Embryonic facial prominence (tissue), 1 donor: Measurements from ENCODE around the gene GARIN1A.
"Not testable (repeated sequence)": the region's sequence is repeated elsewhere in the genome, so short reads cannot be mapped to it uniquely, and the experiment has no call there.

Experiments used
- DNase-seq: peaks from one replicate; pipeline ENCODE4 v3.0.0-alpha.2; 2016; ENCODE audit errors: extremely low spot score

The GARIN1A gene

DNA sequence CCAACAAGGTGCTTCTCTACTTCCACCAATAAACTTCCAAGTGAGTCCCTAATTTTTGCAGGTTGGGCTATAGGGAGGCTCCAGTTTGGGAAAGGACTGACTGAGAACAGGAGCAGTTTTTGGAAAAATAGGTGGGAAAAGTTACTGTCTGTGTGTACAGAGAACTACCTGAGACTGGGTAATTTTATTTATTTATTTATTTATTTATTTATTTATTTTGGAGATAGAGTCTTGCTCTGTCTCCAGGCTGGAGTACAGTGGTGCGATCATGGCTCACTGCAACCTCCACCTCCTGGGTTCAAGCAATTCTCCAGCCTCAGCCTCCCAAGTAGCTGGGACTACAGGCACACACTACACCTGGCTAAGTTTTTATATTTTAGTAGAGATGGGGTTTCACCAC, 11.2 kb downstream of the GARIN1A start:
- not testable (repeated sequence) for DNase-seq

DNA sequence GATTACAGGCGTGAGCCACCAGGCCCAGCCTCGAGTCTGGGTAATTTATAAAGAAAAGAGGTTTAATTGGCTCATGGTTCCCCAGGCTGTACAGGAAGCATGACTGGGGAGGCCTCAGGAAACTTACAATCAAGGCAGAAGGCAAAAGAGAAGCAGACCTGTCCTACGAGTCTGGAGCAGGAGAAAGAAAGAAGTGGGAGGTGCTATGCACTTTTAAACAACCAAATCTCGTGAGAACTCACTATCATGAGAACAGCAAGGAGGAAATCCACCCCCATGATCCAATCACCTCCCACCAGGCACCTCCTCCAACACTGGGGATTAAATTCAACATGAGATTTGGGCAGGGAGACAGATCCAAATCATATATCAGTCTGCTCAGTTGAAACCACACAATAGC, 11.6 kb downstream of the GARIN1A start:
- DNase-seq: not testable (repeated sequence)

DNA sequence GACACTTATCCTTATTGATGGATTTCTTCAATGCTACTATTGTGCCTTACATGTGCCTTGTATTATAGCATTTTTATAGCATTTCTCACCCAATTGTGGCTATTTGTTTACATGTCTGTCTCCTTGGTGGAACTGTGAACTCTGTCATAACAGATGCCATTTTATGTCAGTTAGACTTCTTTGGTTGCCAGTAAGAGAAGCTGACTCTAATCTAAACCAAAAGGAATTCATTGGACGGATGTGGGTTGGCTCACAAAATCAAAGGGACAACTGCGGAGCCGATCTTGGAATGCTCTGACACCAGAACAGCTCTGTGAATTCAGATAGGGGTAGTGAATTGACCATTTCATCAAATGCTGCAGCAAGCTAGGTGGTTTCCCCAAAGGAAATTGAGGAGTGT, 15.0 kb downstream of the GARIN1A start:
- DNase-seq: no peak

DNA sequence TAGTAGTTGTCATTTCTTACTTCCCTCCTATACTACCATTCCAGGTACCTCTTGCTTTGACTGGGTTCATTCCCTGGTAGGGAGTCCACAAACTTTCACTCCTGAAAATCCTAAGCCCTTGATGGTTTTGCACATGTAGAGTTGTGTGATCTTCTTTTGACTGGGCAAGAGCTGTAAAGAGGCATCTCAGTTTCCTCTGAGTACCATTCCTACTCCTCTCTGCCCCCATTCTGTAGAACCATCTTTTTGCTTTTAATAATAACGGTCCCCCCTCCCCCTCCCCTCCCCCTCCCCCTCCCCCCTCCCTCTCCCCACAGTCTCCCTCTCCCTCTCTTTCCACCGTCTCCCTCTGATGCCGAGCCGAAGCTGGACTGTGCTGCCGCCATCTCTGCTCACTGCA, 16.4 kb downstream of the GARIN1A start:
- no peak for DNase-seq

DNA sequence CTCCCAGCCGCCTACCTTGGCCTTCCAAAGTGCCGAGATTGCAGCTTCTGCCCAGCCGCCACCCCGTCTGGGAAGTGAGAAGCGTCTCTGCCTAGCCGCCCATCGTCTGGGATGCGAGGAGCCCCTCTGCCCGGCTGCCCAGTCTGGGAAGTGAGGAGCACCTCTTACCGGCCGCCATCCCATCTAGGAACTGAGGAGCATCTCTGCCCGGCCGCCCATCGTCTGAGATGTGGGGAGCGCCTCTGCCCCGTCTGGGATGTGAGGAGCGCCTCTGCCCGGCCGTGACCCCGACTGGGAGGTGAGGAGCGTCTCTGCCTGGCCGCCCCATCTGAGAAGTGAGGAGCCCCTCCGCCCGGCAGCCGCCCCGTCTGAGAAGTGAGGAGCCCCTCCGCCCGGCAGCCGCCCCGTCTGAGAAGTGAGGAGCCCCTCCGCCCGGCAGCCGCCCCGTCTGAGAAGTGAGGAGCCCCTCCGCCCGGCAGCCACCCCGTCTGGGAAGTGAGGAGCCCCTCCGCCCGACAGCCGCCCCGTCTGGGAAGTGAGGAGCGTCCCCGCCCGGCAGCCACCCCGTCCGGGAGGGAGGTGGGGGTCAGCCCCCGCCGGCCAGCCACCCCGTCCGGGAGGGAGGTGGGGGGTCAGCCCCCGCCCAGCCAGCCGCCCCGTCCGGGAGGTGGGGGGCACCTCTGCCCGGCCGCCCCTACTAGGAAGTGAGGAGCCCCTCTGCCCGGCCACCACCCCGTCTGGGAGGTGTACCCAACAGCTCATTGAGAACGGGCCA, 17.3 kb downstream of the GARIN1A start:
- not testable (repeated sequence) for DNase-seq

GRCh38 chr7:128691227-128691626, 19.1 kb downstream of the GARIN1A start:
- DNase-seq: no peak

DNA sequence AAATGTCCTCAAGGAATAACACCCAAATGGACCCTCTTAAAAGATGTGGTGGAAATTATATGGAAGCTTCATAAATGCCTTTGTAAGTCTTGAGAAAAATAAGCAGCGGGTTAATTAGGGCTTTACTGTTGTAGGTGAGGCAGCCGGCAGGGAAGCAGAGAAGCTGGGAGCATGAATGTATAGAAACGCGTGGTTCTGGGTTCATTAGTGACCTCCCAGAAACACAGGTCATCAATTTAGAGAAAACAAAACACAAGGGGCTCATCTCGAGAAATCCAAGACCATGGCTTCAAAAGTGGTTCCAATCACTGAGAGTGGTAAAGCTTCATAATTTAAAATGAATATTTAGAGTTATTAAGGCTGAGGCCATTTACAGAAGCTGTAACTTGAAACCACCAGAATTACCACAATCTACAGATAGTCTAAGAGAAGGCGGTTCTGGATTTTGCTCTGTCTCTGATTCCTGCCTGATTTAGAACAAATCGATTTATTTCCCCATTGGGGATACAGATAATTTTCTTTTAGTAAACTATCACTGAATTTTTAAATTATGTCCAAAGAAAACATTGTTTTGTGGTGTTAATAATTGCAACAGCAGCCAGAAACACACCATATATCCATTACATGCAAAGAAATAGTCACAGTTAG, 20.7 kb downstream of the GARIN1A start:
- no peak for DNase-seq

DNA sequence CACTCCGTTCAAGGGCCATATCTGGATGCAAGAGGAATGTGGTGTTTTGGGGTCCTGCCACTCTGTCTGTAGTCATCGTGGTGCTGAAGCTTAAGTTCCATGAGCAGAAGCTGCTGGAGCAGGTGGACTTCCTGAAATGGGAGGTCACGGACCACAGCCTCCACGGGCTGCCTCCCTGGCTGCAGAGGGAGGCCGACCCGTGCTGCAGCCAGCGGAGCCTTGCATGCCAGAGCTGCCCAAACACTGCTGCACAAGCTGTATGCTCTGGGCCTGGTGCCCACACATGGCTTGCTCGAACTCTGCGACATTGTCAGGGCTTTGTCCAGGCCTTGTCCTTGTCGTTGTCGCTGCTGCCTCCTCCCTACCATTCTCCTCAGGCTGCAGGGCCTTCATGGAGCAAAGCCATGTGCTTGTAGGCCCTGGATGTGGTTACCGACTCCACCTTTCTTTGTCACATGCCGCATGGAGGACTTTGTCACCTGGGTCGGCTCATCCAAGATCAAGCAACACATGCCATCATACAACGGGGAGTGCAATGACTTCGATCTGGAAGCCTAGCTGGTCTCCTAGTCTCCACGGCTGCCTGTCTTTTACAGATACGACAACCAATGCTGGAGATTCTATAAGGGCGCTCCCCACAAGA, 21.4 kb downstream of the GARIN1A start:
- no peak for DNase-seq

- no peak for DNase-seq
Observed at GRCh38 chr7:128694738-128695137, 22.6 kb downstream of the GARIN1A start.

DNA sequence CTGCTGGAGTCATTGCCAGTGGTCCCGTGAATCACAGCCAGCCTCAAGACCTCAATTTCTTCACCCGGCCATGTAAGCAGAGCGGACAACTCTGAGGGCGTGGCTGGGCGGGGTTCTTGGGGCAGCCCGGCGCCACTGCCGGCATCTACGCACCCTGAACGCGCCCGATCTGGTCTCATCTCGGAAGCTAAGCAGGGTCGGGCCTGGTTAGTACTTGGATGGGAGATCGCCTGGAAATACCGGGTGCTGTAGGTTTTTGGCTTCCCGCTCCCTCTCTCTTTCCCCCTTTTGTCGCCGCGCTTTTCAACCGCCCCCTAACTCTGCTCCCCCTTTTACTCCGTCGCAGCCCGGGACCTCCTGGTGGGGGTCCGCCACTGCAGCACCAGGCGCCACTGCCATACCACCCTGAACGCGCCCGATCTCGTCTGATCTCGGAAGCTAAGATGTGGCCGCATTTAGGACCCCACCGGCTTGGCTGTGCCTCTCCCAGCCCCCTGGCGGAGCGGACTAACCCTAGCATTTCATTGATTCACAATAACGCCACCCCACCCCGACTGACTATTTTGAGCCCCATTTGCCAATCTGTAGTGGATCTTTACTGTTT, 25.3 kb downstream of the GARIN1A start:
- no peak for DNase-seq

DNA sequence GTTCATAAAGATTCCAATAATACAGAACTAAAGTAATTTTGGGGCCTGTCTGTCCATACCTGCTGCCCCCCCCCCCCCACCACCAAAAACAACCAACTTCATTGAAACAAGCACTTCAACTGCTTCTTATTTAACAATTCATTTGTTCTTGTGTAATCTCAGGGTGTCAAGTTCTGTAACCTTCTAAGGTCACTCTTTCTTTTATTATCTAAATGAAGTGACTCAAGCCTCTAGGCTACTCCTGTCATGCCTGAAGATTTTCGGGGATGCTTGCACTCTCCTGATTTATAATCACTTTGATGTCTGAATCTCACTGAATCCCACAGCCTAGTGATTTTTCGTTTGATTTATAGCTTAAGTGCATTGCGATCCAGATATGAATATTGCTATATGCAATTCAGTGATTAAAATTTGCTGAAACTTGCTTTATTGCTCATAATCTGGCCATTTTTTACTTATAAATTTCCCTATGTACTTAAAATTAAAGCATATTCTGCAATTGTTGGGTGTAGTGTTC, 27.2 kb downstream of the GARIN1A start:
- DNase-seq: no peak

GRCh38 chr7:128699895-128700294, 27.8 kb downstream of the GARIN1A start:
- DNase-seq: no peak

- no peak for DNase-seq
Observed at GRCh38 chr7:128701062-128701785, 29.1 kb downstream of the GARIN1A start.

DNA sequence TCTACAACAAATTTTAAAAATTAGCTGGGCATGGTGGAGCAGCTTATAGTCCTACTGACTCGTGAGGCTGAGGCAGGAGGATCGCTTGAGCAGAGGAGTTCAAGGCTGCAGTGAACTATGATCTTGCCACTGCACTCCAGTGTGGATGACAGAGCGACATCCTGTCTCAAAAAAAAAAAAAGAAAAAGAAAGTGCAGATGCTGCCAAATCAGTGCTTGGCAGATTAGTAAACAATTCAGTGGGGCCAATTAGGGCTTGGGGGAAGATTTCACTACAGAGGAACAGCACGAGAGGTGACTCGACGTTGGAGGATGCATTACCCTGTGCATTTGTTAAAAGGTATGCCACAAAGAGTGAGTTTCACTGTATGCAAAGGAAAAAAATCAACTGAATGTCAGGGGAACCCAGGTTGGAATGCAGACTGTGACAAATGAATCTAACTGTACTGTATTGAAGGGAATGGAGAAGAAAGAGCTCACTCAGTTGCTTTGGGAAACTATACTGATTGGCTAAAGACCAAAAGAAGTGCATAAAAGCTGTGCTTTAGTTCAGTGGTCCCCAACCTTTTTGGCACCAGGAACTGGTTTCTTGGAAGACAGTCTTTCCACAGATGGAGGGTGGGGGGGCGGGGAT, 31.6 kb downstream of the GARIN1A start:
- DNase-seq: no peak

GRCh38 chr7:128705891-128706333, 33.8 kb downstream of the GARIN1A start:
- DNase-seq: no peak

DNA sequence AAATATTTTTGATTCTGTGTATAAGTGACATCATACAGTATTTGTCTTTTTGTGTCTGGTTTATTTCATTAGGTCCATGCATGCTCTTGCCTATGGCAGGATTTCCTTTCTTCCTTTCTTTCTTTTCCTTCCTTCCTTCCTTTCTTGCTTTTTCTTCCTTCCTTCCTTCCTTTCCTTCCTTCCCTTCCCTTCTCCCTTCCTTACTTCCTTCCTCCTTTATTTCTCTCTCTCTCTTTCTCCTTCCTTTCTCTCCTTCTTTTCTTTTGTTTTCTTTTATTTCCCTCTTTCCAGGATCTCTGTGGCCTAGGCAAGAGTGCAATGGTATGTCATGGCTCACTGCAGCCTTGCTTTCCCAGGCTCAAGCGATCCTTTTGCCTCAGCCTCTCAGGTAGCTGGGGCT, 35.7 kb downstream of the GARIN1A start:
- DNase-seq: no peak

DNA sequence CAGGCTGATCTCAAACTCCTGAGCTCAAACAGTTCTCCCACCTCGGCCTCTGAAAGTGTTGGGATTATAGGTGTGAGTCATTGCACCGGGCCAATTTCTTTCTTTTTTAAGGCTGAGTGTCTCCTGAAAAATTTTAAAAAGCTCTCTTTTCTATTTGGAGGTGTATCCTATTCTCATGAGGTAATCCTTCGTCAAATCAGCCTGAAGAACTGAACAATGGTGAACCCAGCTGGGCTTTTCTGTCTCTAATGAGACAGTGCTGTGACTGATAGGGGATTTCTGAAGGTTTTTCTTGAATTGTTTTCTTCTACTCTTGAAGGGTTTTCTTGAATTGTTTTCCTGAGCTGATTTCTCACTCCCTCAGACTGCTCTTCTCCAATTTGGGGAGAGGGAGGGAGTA, 36.1 kb downstream of the GARIN1A start:
- no peak for DNase-seq

GRCh38 chr7:128708824-128709223, 36.7 kb downstream of the GARIN1A start:
- DNase-seq: no peak

DNA sequence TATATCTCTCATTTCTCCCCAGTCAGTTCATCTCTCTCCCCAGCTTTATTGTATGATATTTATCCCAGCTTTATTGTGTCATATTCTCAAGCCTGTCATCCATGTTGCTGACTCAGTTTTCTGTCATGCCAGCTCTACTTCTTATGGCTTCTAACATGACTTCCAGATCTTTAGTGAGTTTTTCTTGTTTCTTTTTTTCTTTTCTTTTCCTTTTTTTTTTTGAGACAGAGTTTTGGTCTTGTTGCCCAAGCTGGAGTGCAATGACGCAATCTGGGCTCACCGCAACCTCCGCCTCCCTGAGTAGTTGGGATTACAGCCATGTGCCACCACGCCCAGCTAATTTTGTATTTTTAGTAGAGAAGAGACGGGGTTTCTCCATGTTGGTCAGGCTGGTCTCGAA, 38.4 kb downstream of the GARIN1A start:
- no peak for DNase-seq

- DNase-seq: no peak
Observed at GRCh38 chr7:128713794-128714193, 41.7 kb downstream of the GARIN1A start.
